K562 (cell line): Measurements from ENCODE around the gene OR11A1. TPM values are rescaled to one million over a fixed set of nuclear protein-coding genes. Genes with fewer than 3 reads are reported as not detected.

Source experiments
- ATAC-seq: fragments of 200-7000 bp; cut with Tn5 transposase; 3 replicates; pipeline ENCODE4 v1.9.1; 2020; ENCODE audit warnings: moderate library complexity
- BruUV-seq: library from RNA; stranded (reverse); fragments of 400-500 nt; replicated peaks from 2 replicates; lab custom pipeline; 2021; lab: Mats Ljungman, UMichigan
- CTCF ChIA-PET: fragments of 300-600 bp; formaldehyde crosslinking; extraction: SDS; loops from one replicate; lab custom pipeline; 2021; ENCODE audit warnings: low intra/inter-chr PET ratio; lab: Yijun Ruan, JAX
- POLR2A ChIA-PET: fragments of 300-600, 350-650 bp; sonication (Branson Sonifier 250); formaldehyde crosslinking; extraction: SDS; loops from one replicate; lab custom pipeline; 2021; ENCODE audit warnings: antibody characterized with exemption, inconsistent platforms; lab: Yijun Ruan, JAX
- DNase-seq, 4 experiments: peaks; one replicate each; pipeline versions ENCODE4 v3.0.0 to v3.0.0-alpha.2; 2011 to 2018; ENCODE audit warnings: low spot score in 3 of 4, mixed read lengths in 3 of 4; ENCODE audit errors: extremely low read depth in 1 of 4
- FAIRE-seq: peaks from 2 replicates; lab custom pipeline; 2011; peaks lifted over from hg19 to GRCh38; lab: Jason Lieb, UNC
- H2AFZ ChIP-seq: 2 replicates; pipeline ENCODE4 v1.6.0; 2011; ENCODE audit warnings: low read depth, low read length, control low read depth, inconsistent platforms
- H3K27ac ChIP-seq: fragments of 200-600 bp; 3 replicates; pipeline ENCODE4 v1.8.0; 2011; ENCODE audit warnings: low read depth, mild to moderate bottlenecking, control low read depth, inconsistent platforms, low read length, moderate library complexity, mixed read lengths; ENCODE audit errors: extremely low read depth
- H3K27me3 ChIP-seq, 2 experiments: fragments of 300-600 bp in 1 of 2; 2 replicates in 1 of 2; 3 replicates in 1 of 2; pipeline versions ENCODE4 v1.6.0 to v1.8.0; 2011; ENCODE audit warnings: inconsistent platforms in 2 of 2, low read length in 2 of 2, mild to moderate bottlenecking in 1 of 2, mixed read lengths in 1 of 2, moderate library complexity in 1 of 2; ENCODE audit not compliant: control insufficient read depth in 2 of 2, insufficient read depth in 2 of 2
- H3K36me3 ChIP-seq: fragments of 300-600 bp; 3 replicates; pipeline ENCODE4 v1.8.0; 2011; ENCODE audit warnings: mild to moderate bottlenecking, low read length, inconsistent platforms; ENCODE audit not compliant: control insufficient read depth, insufficient read depth
- H3K4me1 ChIP-seq, 2 experiments: fragments of 200-600 bp in 1 of 2; replicated peaks in 1 of 2; 2 replicates in 1 of 2; 3 replicates in 1 of 2; pipeline versions ENCODE4 v1.5.1 to v1.8.0; 2011; ENCODE audit warnings: inconsistent platforms in 2 of 2, low read length in 2 of 2, mild to moderate bottlenecking in 1 of 2, mixed read lengths in 1 of 2, moderate library complexity in 1 of 2; ENCODE audit not compliant: control insufficient read depth in 2 of 2, insufficient read depth in 2 of 2
- H3K4me2 ChIP-seq: 2 replicates; pipeline ENCODE4 v1.6.1; 2011; ENCODE audit warnings: low read length, control low read depth, inconsistent platforms, mixed read lengths; ENCODE audit not compliant: insufficient read depth
- H3K4me3 ChIP-seq: fragments of 200-600 bp; sonication (generic), shearing (Covaris generic); 2 replicates; pipeline ENCODE4 v1.5.1; 2016; ENCODE audit warnings: control low read depth, inconsistent platforms
- H3K79me2 ChIP-seq: fragments of 200-600 bp; 3 replicates; pipeline ENCODE4 v1.8.0; 2011; ENCODE audit warnings: low read length, inconsistent platforms; ENCODE audit not compliant: control insufficient read depth, insufficient read depth
- H3K9ac ChIP-seq, 2 experiments: 2 replicates each; pipeline versions ENCODE4 v1.6.0 to v1.6.1; 2011; ENCODE audit warnings: low read depth in 2 of 2, low read length in 2 of 2, control low read depth in 1 of 2, inconsistent platforms in 1 of 2, mild to moderate bottlenecking in 1 of 2, mixed read lengths in 1 of 2; ENCODE audit not compliant: insufficient read depth in 1 of 2
- H3K9me1 ChIP-seq: one replicate; pipeline ENCODE4 v1.6.0; 2011; ENCODE audit warnings: inconsistent platforms, mild to moderate bottlenecking, low read length, moderate library complexity; ENCODE audit not compliant: control insufficient read depth, insufficient read depth
- H3K9me3 ChIP-seq: replicated peaks from 2 replicates; pipeline ENCODE4 v1.5.1; 2011; ENCODE audit warnings: low read depth, low read length, inconsistent platforms; ENCODE audit not compliant: control insufficient read depth, insufficient read depth
- H4K20me1 ChIP-seq: replicated peaks from 2 replicates; pipeline ENCODE4 v1.6.1; 2011; ENCODE audit warnings: low read length, inconsistent platforms, mixed read lengths; ENCODE audit not compliant: control insufficient read depth, insufficient read depth
- ARID1B ChIP-seq: fragments of 450-650 bp; IDR thresholded peaks from 2 replicates; pipeline ENCODE4 v1.6.1; 2016; ENCODE audit warnings: antibody characterized with exemption, mild to moderate bottlenecking, inconsistent platforms
- CUX1 ChIP-seq: fragments of 200-800 bp; sonication (Bioruptor generic); IDR thresholded peaks from 2 replicates; pipeline ENCODE4 v1.6.1; 2016; ENCODE audit warnings: missing genetic modification characterization, missing compliant biosample characterization
- HNRNPL ChIP-seq: fragments of 200-400 bp; formaldehyde crosslinking; IDR thresholded peaks from 2 replicates; pipeline ENCODE4 v1.6.1; 2017; ENCODE audit warnings: low read depth, mild to moderate bottlenecking, low read length
- NCOA6 ChIP-seq: fragments of 450-650 bp; IDR thresholded peaks from 2 replicates; pipeline ENCODE4 v1.6.1; 2017; ENCODE audit warnings: mild to moderate bottlenecking
- NR2C1 ChIP-seq, 2 experiments: fragments of 450-650 bp; IDR thresholded peaks; 2 replicates each; pipeline ENCODE4 v1.6.1; 2017; ENCODE audit warnings: mild to moderate bottlenecking in 2 of 2, antibody characterized with exemption in 1 of 2, inconsistent platforms in 1 of 2, missing compliant biosample characterization in 1 of 2, missing genetic modification characterization in 1 of 2
- RFX1 ChIP-seq: fragments of 450-650 bp; IDR thresholded peaks from 2 replicates; pipeline ENCODE4 v1.6.1; 2016; ENCODE audit warnings: mild to moderate bottlenecking, moderate library complexity
- SMAD2 ChIP-seq: fragments of 150-350 bp; IDR thresholded peaks from 2 replicates; pipeline ENCODE4 v1.6.1; 2014; ENCODE audit warnings: low read depth, mild to moderate bottlenecking, low read length
- TFAM ChIP-seq: fragments of 250-450 bp; sonication (Bioruptor Pico); conservative IDR thresholded peaks from 2 replicates; pipeline ENCODE4 v1.5.0; 2021; ENCODE audit warnings: mild to moderate bottlenecking, moderate library complexity
- THRAP3 ChIP-seq: fragments of 450-650 bp; IDR thresholded peaks from 2 replicates; pipeline ENCODE4 v1.6.1; 2016; ENCODE audit warnings: mild to moderate bottlenecking, inconsistent platforms, borderline replicate concordance
- ZHX1 ChIP-seq: fragments of 150-350 bp; conservative IDR thresholded peaks from 2 replicates; pipeline ENCODE4 v1.6.1; 2014; ENCODE audit warnings: low read length
- ZKSCAN8 ChIP-seq: fragments of 200-800 bp; sonication (Bioruptor generic); IDR thresholded peaks from 2 replicates; pipeline ENCODE4 v1.6.1; 2016; ENCODE audit warnings: missing genetic modification characterization, missing compliant biosample characterization
- ZNF695 ChIP-seq: fragments of 450-650 bp; formaldehyde crosslinking; IDR thresholded peaks from 2 replicates; pipeline ENCODE4 v1.4.0; 2020; ENCODE audit warnings: mild to moderate bottlenecking, moderate library complexity
- ZNF717 ChIP-seq: fragments of 250-450 bp; sonication (Bioruptor Pico); IDR thresholded peaks from 2 replicates; pipeline ENCODE4 v1.5.0; 2021
- ZZZ3 ChIP-seq: fragments of 450-650 bp; IDR thresholded peaks from 2 replicates; pipeline ENCODE4 v1.6.1; 2016; ENCODE audit warnings: antibody characterized with exemption, mild to moderate bottlenecking, moderate library complexity
- WGBS: fragments of 100-300 bp; shearing (Covaris generic); methylation state at CpG from one replicate; pipeline ENCODE4 v1.1.6; 2016; ENCODE audit warnings: low coverage, mixed read lengths; ENCODE audit not compliant: insufficient coverage; ENCODE audit errors: missing lambda C conversion rate; 5-methylcytosine and 5-hydroxymethylcytosine counted together
- in situ Hi-C: fragments of 300-500 bp; cut with MboI; formaldehyde crosslinking; loops from 4 replicates; pipeline ENCODE4 v1.15.0; 2018; ENCODE audit warnings: inconsistent platforms, mixed read lengths
- intact Hi-C: fragments of 100-400 bp; cut with micrococcal nuclease; formaldehyde crosslinking; loops from 2 replicates; pipeline ENCODE4 v1.14.2; 2022
- polyA plus RNA-seq, 8 experiments: library from polyadenylated mRNA; depleted of rRNA in 4 of 8; stranded (reverse) in 5 of 8; unstranded in 3 of 8; fragments of >200 nt; fragmentation: Nextera tagmentation in 2 of 8; fragmentation: Illumina TruSeq in 1 of 8; extraction: Ambion mirVana in 2 of 8; extraction: Trizol in 1 of 8; gene quantifications; 2 replicates each; pipeline versions ENCODE4 v1.2.1 to v1.2.3, GENCODE V29; 2011 to 2014; ENCODE audit warnings: inconsistent platforms in 1 of 8, missing spikeins in 1 of 8
- total RNA-seq, 7 experiments: library from RNA; depleted of rRNA in 6 of 7; stranded (reverse); fragments of >200 nt in 6 of 7; fragmentation: Illumina TruSeq in 2 of 7; extraction: Trizol in 2 of 7; gene quantifications; 2 replicates each; pipeline versions ENCODE4 v1.2.1 to v1.2.3, GENCODE V29; 2011 to 2021; ENCODE audit warnings: low replicate concordance in 1 of 7
- TF ChIP-seq, protein P1 (sequence below): sonication (generic); formaldehyde crosslinking; IDR thresholded peaks from 2 replicates; pipeline ENCODE4 v1.8.0; 2023; ENCODE audit warnings: mild to moderate bottlenecking, missing genetic modification reagents

OR11A1 gene
- total and polyA plus RNA-seq, 9 of the 15 experiments (the other 6 are each of a cell fraction or from before 2014, with no cell fraction given): not detected

DNA sequence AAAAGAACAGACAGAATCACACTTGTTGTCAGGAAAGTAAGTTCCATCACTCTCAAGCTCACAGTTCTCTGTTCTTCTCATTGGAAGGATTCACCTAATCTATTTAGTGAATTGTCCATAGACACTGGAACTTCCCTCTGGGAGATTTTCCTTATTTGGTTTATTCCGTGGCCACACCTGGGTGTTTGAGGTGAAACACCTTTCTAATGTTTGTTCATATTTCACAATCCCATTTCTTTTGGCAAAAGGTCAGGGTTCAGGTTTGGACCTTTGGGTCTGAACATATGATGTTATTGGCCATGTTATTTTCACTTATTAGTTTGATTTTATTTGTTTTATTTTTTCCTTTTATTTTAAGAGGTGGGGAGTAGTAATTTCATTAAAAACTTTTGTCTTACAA, 26.9 kb upstream of the OR11A1 start:
- Histone ChIP-seq H3K79me2 (no peaks in the 10 kb centered on the region), H3K36me3 (no peaks in the 10 kb centered on the region), H3K4me2 (no peak overlapping the region), H3K4me1 (peaks cover 8 to 11% of the 10 kb centered on the region in 2 experiments; a peak in 4 of 5 replicates), H3K4me3 (no peak overlapping the region), H3K9me3 (no peaks in the 10 kb centered on the region), H3K27ac (no peak overlapping the region), H2AFZ (no peak overlapping the region), H3K27me3 (no peaks in the 10 kb centered on the region), H4K20me1 (no peaks in the 10 kb centered on the region), H3K9ac (no peak overlapping the region), H3K9me1 (no peaks in the 10 kb centered on the region)
- FAIRE-seq (no peak), ATAC-seq (no peak), DNase-seq (no peak)
- in situ Hi-C loops: no loop called here
- WGBS: 0% methylated on average over 1 of the region's 1 CpG
- ChIA-PET POLR2A (interaction anchor here (0.6 kb wide), 1 partner anchor 614 kb away, joined by 3 read pairs; no protein-coding TSS in a partner anchor), CTCF (no interaction called here)
- no peak for TF ChIP-seq TFAM (CRISPR knock-in tag)
- no peak for TF ChIP-seq NR2C1 (IDR thresholded peaks at IDR 0.05)
- no peak for TF ChIP-seq NR2C1 (tag; IDR thresholded peaks at IDR 0.05)
- TF ChIP-seq ZNF695 (CRISPR knock-in tag): no peak
- no peak for TF ChIP-seq SMAD2
- TF ChIP-seq HNRNPL: no peak
- TF ChIP-seq ZKSCAN8 (CRISPR knock-in tag): no peak
- no peak for TF ChIP-seq ZZZ3
- TF ChIP-seq CUX1: no peak
- no peak for TF ChIP-seq RFX1
- TF ChIP-seq ZHX1: no peak
- TF ChIP-seq NCOA6: no peak
- TF ChIP-seq, protein P1, sequence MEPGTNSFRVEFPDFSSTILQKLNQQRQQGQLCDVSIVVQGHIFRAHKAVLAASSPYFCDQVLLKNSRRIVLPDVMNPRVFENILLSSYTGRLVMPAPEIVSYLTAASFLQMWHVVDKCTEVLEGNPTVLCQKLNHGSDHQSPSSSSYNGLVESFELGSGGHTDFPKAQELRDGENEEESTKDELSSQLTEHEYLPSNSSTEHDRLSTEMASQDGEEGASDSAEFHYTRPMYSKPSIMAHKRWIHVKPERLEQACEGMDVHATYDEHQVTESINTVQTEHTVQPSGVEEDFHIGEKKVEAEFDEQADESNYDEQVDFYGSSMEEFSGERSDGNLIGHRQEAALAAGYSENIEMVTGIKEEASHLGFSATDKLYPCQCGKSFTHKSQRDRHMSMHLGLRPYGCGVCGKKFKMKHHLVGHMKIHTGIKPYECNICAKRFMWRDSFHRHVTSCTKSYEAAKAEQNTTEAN (CRISPR knock-in tag): no peak
- TF ChIP-seq ARID1B: no peak
- TF ChIP-seq THRAP3: no peak
- no peak for TF ChIP-seq ZNF717
- intact Hi-C loops: no loop called here
- BruUV-seq: no TSS peak
